ENCODE measurements around the gene BLOC1S1. TPM values are rescaled to one million over a fixed set of nuclear protein-coding genes. Genes with fewer than 3 reads are reported as not detected.

The BLOC1S1 gene
- total RNA-seq, 1 donor from 2014 or later: 51.0 TPM

- Histone ChIP-seq H3K27me3 (ENCODE audit: insufficient read depth, low read length) (no peaks in the 10 kb centered on the region), H4K20me1 (ENCODE audit: insufficient read depth, low read length) (peaks cover 41% of the 10 kb centered on the region), H3K4me1 (ENCODE audit: insufficient read depth, low read length) (peaks cover 12% of the 10 kb centered on the region), H3K27ac (ENCODE audit: low read depth, low read length) (no peak overlapping the region), H3K4me2 (ENCODE audit: low read length) (no peak overlapping the region), H2AFZ (ENCODE audit: low read depth, low read length) (no peak overlapping the region), H3K9me3 (ENCODE audit: insufficient read depth, low read depth, low read length) (no peaks in the 10 kb centered on the region), H3K79me2 (ENCODE audit: insufficient read depth, low read length) (peaks cover 10% of the 10 kb centered on the region), H3K36me3 (ENCODE audit: insufficient read depth, low read length) (peaks cover 9% of the 10 kb centered on the region), H3K9ac (ENCODE audit: low read length) (no peak overlapping the region), H3K4me3 (ENCODE audit: insufficient read depth, low read depth, low read length) (no peak overlapping the region)
- no peak for TF ChIP-seq CTCF (IDR thresholded peaks at IDR 0.05; ENCODE audit: insufficient read depth, low read depth, low read length)
- Mint-ChIP-seq H3K27me3 (ENCODE audit: low read depth, unreplicated experiment) (no peaks in the 10 kb centered on the region), H3K36me3 (ENCODE audit: low read depth, unreplicated experiment) (peaks cover 12% of the 10 kb centered on the region), H3K27ac (ENCODE audit: unreplicated experiment) (no peak overlapping the region), H3K4me1 (ENCODE audit: low read depth, unreplicated experiment) (peaks cover 19% of the 10 kb centered on the region), H3K4me3 (ENCODE audit: unreplicated experiment) (no peak overlapping the region), H3K9me3 (ENCODE audit: unreplicated experiment) (no peaks in the 10 kb centered on the region)
- DNase-seq (ENCODE audit: low read depth) (no peak), FAIRE-seq (no peak)
Observed at GRCh38 chr12:55746913-55747231, 31.0 kb downstream of the BLOC1S1 start.

- no peak for TF ChIP-seq EZH2 (IDR thresholded peaks at IDR 0.05; ENCODE audit: insufficient read depth, low read length)
- TF ChIP-seq CTCF (IDR thresholded peaks at IDR 0.05; ENCODE audit: insufficient read depth, low read depth, low read length): no peak
- H3K36me3 Mint-ChIP-seq (ENCODE audit: low read depth, unreplicated experiment): peaks cover 12% of the 10 kb centered on the region
- H3K27me3 Mint-ChIP-seq (ENCODE audit: low read depth, unreplicated experiment): no peaks in the 10 kb centered on the region
- no peaks in the 10 kb centered on the region for H3K9me3 ChIP-seq (ENCODE audit: insufficient read depth, low read depth, low read length)
- H3K79me2 ChIP-seq (ENCODE audit: insufficient read depth, low read length): peaks cover 10% of the 10 kb centered on the region
- no peak overlapping the region for H3K27ac ChIP-seq (ENCODE audit: low read depth, low read length)
- no peaks in the 10 kb centered on the region for H3K27me3 ChIP-seq (ENCODE audit: insufficient read depth, low read length)
- peaks cover 5% of the 10 kb centered on the region for H3K4me1 ChIP-seq (ENCODE audit: insufficient read depth, low read length)
- H3K9me3 Mint-ChIP-seq (ENCODE audit: unreplicated experiment): no peaks in the 10 kb centered on the region
- H3K4me2 ChIP-seq (ENCODE audit: low read length): no peak overlapping the region
- H3K4me3 ChIP-seq (ENCODE audit: insufficient read depth, low read depth, low read length): no peak overlapping the region
- peaks cover 21% of the 10 kb centered on the region for H3K36me3 ChIP-seq (ENCODE audit: insufficient read depth, low read length)
- H3K27ac Mint-ChIP-seq (ENCODE audit: unreplicated experiment): no peak overlapping the region
- DNase-seq (ENCODE audit: low read depth) (no peak), FAIRE-seq (no peak)
- peaks cover 16% of the 10 kb centered on the region for H3K4me1 Mint-ChIP-seq (ENCODE audit: low read depth, unreplicated experiment)
- H4K20me1 ChIP-seq (ENCODE audit: insufficient read depth, low read length): peaks cover 41% of the 10 kb centered on the region
- no peak overlapping the region for H2AFZ ChIP-seq (ENCODE audit: low read depth, low read length)
- no peak overlapping the region for H3K9ac ChIP-seq (ENCODE audit: low read length)
- no peak overlapping the region for H3K4me3 Mint-ChIP-seq (ENCODE audit: unreplicated experiment)
Observed at GRCh38 chr12:55748230-55748993, 32.6 kb downstream of the BLOC1S1 start.

- Mint-ChIP-seq H3K27ac (ENCODE audit: unreplicated experiment) (peak overlapping the region; percentile 9), H3K4me3 (ENCODE audit: unreplicated experiment) (no peak overlapping the region), H3K27me3 (ENCODE audit: low read depth, unreplicated experiment) (no peaks in the 10 kb centered on the region), H3K9me3 (ENCODE audit: unreplicated experiment) (peaks cover 5% of the 10 kb centered on the region), H3K4me1 (ENCODE audit: low read depth, unreplicated experiment) (peaks cover 16% of the 10 kb centered on the region), H3K36me3 (ENCODE audit: low read depth, unreplicated experiment) (peaks cover 24% of the 10 kb centered on the region)
- H4K20me1 ChIP-seq (ENCODE audit: insufficient read depth, low read length): peaks cover 16% of the 10 kb centered on the region
- DNase-seq (ENCODE audit: low read depth) (no peak), FAIRE-seq (no peak)
- no peak overlapping the region for H3K4me2 ChIP-seq (ENCODE audit: low read length)
- H3K27me3 ChIP-seq (ENCODE audit: insufficient read depth, low read length): no peaks in the 10 kb centered on the region
- H3K9ac ChIP-seq (ENCODE audit: low read length): no peak overlapping the region
- no peaks in the 10 kb centered on the region for H3K4me1 ChIP-seq (ENCODE audit: insufficient read depth, low read length)
- no peak overlapping the region for H3K4me3 ChIP-seq (ENCODE audit: insufficient read depth, low read depth, low read length)
- H3K9me3 ChIP-seq (ENCODE audit: insufficient read depth, low read depth, low read length): no peaks in the 10 kb centered on the region
- TF ChIP-seq EZH2 (IDR thresholded peaks at IDR 0.05; ENCODE audit: insufficient read depth, low read length): no peak
- no peak for TF ChIP-seq CTCF (IDR thresholded peaks at IDR 0.05; ENCODE audit: insufficient read depth, low read depth, low read length)
- H2AFZ ChIP-seq (ENCODE audit: low read depth, low read length): no peak overlapping the region
- H3K36me3 ChIP-seq (ENCODE audit: insufficient read depth, low read length): peaks cover 53% of the 10 kb centered on the region
- no peaks in the 10 kb centered on the region for H3K79me2 ChIP-seq (ENCODE audit: insufficient read depth, low read length)
- H3K27ac ChIP-seq (ENCODE audit: low read depth, low read length): no peak overlapping the region
Observed at GRCh38 chr12:55755246-55755645, 39.4 kb downstream of the BLOC1S1 start.
